GM18520 (cell line): ENCODE measurements around the gene PTCH2.
"Not testable (repeated sequence)": the region's sequence is repeated elsewhere in the genome, so short reads cannot be mapped to it uniquely, and the experiment has no call there.

Experiments
- ATAC-seq: cut with Tn5 transposase; IDR thresholded peaks from one replicate; pipeline ENCODE4 v1.9.1; 2021; ENCODE audit not compliant: unreplicated experiment

The PTCH2 gene

DNA sequence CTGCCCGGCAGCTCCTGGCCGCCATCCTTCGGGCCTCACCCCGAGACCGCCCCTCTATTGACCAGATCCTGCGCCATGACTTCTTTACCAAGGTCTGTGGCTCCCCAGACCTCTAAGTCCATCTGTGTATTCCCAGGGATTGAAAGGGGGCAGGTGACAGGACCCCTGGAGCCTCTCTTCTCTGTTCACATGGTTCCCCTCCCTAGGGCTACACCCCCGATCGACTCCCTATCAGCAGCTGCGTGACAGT is 40.1 kb downstream of the PTCH2 start:
- ATAC-seq: no peak

DNA sequence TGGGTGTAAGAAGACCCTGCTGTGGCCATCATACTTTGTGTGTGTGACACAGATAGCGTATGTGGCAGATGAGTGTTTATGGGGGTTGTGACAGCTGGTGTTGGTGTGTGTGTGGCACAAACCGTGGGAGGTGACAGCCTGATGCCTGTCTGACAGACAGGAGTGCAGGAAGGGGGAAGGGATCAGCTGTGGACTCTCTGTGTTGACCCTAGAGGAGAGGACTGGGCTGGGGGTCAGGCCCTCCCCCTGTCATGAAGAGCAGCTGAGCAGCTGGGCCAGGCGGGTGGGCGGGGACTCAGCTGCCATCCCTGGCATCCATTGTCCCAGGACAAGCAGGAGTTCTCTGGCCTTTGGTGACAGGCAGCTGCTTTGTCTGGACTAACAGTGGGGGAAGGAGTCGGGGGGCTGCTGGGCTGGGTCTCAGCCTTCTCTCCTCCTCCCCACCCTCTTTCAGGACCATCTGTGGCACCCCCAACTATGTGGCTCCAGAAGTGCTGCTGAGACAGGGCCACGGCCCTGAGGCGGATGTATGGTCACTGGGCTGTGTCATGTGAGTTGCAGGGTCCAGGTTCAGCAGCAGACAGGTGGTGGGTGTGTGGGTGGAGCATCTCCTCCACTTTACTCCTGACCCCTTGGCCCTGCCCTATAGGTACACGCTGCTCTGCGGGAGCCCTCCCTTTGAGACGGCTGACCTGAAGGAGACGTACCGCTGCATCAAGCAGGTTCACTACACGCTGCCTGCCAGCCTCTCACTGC is 40.6 kb downstream of the PTCH2 start:
- no peak for ATAC-seq

DNA sequence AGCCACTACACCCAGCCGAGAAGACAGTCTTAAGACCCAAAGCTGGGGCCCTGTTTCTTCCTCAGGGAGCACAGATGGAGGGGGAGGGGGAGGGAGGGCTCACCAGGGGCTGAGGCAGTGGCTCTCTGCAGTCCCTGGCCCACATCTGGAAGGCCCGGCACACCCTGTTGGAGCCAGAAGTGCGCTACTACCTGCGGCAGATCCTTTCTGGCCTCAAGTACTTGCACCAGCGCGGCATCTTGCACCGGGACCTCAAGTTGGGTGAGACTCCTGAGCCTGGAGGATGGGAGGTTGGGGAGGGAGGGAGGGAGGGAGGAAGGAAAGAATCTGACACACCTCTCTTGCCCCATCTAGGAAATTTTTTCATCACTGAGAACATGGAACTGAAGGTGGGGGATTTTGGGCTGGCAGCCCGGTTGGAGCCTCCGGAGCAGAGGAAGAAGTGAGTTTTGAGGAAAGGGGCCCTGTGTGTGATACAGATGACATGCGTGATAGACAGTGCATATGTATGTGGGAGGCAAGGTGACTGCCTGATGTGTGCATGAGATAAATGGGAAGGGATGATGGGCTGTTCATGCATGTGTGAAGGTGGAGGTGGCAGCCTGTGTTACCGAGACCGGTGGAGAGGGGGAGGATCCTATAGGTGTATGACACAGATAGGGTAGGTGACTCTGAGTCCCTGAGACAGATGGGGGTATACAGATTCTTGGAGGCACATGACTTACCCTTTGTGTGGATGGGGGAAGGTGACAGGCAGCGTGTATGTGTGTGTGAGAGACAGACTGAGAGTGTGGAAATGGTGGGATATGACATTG is 41.4 kb downstream of the PTCH2 start:
- no peak for ATAC-seq

DNA sequence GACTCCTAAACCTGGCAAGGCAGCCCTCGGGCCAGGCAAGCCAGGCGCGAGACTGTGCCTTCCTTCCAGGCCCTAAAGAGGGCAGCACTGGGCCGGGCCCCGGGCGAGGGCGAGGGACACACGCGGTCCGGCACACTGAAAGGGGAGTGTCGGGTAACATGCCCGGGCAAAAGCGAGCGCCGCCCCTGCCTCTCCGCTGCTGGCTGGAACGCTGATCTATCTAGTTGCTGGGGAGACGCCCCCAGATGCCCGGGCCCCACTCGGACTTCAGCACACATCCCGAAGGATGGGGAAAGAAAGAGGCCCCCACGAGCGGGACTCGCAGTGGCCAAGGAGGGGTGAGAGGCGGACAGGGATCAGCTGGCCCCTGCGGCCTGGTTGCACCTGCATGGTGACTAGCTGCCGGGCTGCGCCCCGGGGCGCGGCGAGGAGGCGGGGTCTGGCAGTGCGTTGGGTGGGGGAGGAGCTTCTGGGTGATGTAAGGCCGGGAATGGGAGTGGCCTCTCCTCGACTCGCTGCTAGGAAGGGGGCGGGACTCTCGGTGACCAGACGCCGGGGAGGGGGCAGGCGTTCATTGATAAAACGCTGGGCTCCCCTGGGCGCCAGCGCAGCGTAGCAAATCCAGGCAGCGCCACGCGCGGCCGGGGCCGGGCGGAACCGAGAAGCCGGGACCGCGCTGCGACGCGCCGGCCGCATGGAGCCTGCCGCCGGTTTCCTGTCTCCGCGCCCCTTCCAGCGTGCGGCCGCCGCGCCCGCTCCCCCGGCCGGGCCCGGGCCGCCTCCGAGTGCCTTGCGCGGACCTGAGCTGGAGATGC is 43.1 kb downstream of the PTCH2 start, which contains the start of gene PLK3:
PLK3 (plus strand) TSS at position 608 of the 815 bp plus-strand sequence; CDS start at position 695, 87 bp downstream.
- peak; percentile 66 for ATAC-seq

DNA sequence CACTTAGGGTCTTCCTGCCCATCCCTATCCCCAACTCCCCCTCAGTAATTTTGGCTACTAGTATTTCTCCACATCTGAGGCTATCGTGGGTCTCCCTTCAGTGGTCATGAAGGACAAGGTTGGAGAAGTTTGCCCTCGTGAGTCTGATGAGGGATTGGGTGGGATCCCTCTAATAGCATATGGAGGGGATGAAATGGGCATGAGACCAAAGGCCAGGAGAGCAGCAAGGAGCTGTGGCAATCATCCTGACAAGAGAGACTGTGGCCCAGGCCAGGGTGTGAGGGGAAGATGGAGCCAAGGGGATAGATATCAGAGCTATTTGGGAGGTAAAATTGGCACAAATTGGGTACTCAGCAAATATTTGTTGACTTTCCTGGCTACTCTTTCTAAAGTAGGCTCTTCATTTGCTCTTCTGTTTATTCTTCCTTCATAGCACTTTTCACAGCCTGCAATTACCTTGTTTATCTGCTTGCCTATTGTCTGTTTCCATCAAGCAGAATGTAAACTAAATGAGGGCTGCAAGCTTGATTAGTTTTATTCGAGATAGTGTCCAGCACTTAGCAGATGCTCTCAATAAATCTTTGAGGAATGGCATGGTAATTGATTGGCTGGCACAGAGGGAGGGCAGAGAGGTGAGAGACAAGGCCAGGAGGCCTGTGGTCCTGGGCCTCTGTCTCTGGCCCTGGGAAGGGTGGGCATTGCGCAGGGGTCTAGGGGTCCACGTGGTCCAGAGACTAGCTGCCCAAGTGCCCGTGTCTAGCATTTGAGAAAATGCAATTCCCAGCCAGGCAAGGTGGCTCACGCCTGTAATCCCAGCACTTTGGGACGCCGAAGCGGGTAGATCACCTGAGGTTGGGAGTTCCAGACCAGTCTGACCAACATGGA is 44.3 kb downstream of the PTCH2 start:
- no peak for ATAC-seq

DNA sequence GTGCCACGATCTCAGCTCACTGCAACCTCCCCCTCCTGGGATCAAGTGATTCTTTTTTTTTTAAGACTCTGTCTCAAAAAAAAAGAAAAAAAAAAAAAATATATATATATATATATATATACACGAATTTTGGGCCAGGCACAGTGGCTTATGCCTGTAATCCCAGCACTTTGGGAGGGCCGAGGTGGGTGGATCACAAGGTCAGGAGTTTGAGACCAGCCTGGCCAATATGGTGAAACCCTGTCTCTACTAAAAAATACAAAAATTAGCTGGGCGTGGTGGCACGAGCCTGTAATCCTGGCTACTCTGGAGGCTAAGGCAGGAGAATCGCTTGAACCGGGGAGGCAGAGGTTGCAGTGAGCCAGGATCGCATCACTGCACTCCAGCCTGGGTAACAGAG is 45.2 kb downstream of the PTCH2 start:
- not testable (repeated sequence) for ATAC-seq

DNA sequence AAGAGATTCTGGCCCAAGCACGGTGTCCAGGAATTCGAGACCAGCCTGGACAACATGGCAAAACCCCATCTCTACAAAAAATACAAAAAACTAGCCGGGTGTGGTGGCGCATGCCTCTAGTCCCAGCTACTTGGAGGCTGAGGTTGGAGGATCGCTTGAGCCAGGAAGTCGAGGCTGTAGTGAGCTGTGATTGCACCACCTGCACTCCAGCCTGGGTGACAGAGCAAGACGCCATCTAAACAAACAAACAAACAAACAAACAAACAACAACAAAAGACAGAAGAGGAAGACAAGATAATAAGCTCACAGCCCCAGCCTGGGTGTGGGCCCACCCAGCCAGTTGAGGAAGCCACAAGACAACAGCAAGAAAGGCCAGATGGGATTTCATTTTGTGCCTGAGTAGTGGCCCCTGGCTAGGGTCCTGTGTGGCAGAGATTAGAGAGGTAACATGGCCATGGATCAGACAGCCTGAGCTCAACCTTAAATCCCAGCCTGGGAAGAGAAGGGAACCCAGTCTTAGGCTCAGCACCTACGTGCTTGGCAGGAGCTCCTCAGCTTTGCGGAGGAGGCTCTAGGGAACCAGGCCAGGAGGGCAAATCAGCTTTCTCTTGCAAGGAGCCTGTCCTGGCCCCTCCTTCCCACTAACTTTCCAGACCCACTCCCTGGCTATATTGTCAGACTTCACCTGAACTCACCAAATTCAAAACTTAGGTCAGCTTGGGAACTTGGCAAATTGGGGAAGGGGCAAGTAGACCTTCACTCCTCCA is 50.1 kb downstream of the PTCH2 start:
- no peak for ATAC-seq

DNA sequence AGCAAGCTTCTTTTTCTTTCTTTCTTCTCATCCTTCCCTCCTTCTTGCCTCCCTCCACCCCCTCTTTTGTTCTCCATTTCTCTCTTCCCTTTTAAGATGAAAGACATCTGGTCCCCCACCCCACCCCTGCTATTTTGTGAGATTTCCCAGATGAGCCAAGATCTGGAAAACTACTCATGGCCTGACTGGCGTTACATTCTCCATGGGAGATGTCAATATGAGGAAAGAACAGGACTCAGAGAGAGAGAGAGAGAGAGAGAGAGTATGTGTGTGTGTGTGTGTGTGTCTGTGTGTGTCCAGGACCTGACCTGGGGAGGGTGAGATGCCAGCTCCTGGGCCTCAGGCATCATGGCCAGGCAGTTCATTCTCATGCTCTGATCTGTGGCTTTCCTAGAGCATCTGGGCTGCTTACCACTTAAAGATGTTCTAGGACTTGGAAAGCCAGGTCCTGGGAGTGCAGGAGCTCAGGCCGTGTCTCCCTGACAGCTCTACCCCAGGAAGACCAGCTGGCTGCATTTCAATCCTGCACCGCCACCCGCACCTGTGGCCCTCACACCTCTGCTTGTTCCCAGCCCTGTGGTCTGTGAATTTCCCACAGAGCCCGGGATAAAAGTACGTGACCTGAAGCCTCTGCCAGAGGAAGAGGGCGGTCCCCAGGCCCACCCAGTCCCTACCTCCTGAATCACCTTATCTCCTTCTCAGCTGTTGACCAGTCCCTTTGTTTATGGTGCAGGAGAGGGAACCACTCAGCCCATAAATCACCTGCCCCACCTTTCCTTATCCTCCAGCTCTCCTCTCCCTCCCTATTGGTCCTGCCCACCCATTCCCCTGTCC is 51.9 kb downstream of the PTCH2 start:
- ATAC-seq: no peak

DNA sequence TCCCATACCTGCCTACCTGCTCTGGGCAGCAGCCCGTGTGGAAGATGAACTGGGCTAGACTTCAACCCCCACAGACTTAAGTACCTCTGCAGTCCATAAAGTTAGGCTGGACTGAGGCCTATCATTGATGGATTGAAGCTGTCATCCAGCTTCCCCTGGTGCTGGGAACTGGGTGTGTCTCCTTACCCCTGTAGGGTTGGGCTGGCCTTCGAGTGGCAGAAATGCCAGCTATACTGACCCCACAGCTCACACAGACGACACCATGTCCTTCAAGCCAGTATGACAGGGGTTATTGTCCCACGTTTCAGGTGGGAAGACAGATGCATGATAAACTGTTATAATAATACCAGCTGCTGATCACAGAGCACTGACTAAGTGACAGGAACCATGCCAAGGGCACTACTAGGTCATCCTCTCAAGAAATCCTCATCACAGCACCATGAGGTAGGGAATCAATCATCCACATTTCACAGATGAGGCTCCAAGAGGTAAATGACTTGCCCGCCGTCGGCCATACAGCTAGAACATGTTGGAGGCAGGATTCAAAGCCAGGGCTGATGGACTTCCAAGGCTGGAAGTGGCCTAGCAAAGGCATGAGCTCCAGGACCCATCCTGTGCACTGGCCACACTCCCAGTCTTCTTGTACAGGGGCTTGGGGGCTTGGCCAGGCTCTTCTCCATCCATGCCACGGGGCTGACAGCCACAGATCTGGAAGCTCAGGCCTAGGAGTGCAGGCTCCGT is 54.8 kb downstream of the PTCH2 start, which contains the start of gene BEST4:
BEST4 (minus strand) TSS at position 51 of the 741 bp plus-strand sequence. CDS start 465 bp downstream, outside the sequence.
- no peak for ATAC-seq

DNA sequence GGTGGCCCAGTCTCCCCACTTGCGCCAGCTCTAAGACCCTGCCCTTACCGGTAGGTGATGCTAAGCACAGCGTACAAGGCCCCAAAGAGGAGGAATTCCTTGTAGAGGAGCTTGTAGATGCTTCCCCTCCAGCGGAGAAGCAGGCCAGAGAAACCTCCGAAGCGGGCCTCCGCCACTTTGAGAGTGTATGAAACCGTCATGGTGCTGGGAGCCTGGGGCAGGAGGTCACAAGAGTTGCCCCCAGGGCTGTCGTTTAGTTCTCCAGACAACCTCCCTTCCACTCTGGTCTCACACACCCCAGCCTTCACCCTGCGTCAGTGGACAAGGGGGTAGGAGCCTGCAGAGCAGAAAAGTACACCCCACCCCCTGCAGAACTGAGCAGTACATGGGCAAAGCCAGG is 55.5 kb downstream of the PTCH2 start:
- ATAC-seq: no peak

DNA sequence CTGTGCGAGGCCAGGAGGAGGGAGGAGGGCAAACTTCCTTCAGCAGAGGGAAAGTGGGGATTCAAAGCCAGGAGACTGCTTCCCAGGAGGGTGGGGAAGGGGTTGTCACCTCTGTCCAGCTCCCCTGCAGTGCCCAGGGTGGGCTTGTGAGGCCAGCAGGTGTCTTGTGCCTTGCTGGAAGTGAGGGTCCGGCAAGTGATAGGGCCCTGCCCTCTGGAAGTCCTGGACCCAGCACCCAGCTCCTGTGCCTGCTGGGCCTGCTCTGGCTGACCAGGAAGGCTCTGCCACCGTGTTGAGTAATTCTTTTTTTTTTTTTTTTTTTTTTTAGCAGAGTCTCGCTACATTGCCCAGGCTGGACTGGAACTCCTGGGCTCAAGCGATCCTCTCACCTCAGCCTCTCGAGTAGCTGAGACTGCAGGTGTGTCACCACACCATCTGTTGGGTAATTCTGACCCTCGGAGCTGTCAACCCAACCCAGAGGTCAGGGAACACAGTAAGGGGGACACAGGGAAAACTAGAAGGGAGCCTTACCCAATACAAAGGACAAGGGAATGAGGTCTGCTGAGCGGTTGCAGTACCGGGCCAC is 56.1 kb downstream of the PTCH2 start:
- ATAC-seq: no peak

DNA sequence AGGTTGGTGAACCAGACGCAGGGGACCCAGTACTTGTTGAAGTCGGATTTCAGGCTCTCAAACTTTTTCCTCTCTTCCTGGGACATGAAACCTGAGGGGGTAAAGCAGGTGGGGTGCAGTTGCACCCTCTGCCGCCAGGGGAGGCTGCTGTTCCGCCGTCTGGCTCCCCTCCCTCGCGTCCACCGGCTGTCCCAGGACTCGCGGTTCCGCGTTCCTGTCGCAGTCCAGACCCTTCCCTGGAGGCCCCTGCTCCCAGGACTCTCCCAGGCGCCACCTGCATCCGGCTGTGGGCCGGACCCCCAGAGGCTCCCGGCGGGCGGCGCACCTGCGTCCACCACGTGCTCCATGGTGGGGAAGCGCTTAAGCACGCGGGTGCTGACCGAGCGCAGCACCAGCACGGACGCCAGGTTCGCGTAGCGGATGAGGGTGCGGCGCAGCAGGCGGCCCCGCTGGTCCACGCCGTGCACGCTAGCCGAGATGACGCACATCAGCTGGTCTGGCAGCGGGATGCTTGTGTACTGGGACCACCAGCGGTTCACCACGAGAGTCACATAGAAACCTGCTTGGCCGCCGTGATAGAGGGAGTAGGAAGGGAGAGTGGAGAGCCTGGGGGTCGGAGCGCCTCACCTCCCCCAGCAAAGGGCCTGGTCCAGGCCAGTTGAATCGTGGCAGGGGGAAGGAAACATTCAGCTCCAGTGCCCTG is 56.8 kb downstream of the PTCH2 start:
- no peak for ATAC-seq

DNA sequence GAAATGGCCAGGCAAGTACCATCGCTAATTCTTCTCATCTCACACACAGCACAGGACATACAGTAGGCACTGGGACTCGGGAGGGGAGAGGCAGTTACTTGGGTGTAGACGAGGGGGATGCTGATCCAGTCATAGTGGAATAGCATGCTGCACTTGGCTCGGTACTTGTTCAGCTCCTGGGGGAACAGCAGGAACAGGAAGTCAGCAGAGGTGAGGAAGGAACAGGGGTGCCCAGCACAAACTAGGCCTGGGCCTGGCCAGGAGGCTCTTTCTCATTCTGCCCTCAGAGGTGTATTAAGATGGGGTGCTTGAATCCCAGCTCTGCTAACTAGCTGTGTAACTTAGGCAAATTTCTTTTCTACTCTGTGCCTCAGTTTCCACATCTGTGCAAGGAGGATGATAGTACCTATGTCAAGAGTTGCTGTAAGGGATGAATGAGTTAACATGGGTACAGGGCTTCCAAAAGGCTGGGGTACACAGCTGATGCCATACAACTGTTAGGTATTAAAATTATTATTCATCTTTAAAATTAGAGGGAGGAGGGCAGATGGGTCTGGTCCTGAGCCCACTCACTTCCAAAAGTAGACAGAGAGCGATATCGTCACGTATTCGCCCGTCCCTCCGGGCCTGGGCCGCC is 57.4 kb downstream of the PTCH2 start:
- no peak for ATAC-seq

DNA sequence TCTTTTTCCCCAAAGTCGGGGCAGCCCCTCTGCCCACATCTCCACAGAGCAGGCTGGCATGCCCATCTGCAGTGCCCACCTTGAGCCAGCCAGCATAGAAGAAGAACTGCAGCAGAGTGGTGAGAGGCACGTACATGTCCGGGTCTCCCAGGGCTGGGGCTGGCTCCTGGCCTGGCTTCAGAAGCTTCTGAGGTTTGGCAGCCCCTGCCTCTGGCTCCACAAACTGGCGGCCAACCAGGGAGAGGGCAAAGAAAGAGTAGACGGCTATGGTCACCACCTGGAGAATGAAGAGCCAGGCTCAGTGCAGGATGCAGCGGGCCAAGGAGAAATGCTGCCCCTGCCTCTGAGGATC is 58.0 kb downstream of the PTCH2 start:
- ATAC-seq: no peak

DNA sequence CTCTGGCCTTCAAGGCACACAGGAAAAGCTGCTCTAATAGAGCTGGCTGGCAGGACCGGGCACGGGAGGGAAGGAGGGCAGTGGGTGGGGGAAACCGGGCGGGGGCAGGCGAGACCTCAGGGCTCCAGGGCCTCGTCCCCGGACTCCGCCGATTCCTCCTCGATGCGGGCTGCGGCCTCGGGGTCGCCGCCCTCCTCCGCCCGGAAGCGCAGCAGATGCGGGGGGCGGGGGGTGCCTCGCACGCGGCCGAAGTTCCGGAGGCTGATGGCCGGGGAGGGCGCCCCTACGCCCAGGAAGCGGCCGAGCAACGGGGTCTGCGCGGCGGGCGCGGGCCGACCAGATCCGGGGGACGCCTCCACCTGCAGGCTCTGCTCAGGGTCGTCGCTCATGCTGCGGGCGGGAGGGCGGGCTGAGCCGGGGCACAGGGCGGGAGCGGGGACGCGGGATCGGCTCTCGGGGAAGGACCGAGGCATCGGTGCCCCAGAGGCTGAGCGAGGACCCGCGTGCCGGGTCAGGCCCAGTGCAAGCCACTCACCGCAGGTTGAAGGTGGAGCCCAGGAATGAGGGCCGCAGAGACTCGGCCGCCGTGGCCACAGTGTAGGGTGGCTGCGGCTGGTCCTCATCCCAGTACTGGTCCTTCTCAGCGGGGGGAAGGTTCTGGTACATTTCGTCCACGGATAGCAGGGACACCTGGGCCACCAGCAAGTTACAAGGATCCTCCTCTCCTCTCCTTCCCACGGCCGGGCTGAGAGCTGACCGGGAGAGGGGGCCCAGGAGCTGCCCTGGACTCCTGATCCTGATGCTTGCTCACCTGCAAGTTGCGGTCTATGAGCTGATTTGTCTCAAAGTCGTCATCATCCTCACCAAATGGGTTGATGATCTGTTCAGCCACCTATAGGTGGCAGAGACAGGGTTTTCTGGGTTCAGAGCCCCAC is 58.7 kb downstream of the PTCH2 start:
- no peak for ATAC-seq

DNA sequence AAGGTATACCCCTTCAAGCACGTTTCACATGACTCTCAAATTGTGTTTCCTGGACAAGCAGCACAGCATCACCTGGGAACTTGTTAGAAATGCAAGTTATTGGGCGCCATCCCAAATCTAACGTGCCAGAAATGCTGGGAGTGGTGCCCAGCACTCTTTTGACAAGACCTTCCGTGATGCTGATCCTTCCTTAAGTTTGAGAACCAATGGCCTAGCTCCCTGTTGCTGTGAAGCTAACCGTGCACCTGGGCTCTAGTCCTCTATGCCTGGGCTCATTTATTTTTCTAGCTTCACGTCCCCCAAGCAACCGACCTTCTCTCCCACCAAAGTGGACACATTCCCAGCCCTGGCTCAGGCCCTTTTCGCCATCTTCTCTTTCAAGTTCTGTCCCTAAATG is 59.4 kb downstream of the PTCH2 start:
- no peak for ATAC-seq
